Measurements from ENCODE around the gene FOXO3. TPM values are rescaled to one million over a fixed set of nuclear protein-coding genes. Genes with fewer than 3 reads are reported as not detected.

The FOXO3 gene
- total and polyA plus RNA-seq, 2 of the 8 experiments (the other 6 are each of a cell fraction or from before 2014, with no cell fraction given) = 13.1 to 19.3 TPM

DNA sequence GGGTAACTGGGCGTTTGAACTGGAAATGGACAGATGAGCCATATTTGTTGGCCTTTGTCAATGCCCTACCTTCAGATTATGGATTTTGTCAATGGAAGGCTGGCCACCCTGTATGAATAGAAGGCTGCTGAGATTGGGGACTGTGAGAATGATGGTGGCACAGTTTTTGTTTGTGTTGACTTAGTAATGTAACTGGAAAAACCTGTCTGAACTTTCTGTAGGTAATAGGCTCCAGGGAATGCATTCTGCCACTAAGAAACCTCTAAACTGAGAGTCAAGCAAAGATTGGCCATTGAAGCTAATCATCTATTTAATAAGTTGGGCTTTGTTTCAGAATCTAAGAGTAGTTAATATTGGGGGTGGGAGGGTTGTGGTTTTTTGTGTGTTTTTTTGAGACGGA, 97.5 kb downstream of the FOXO3 start (continued):
- TF ChIP-seq, protein P1, sequence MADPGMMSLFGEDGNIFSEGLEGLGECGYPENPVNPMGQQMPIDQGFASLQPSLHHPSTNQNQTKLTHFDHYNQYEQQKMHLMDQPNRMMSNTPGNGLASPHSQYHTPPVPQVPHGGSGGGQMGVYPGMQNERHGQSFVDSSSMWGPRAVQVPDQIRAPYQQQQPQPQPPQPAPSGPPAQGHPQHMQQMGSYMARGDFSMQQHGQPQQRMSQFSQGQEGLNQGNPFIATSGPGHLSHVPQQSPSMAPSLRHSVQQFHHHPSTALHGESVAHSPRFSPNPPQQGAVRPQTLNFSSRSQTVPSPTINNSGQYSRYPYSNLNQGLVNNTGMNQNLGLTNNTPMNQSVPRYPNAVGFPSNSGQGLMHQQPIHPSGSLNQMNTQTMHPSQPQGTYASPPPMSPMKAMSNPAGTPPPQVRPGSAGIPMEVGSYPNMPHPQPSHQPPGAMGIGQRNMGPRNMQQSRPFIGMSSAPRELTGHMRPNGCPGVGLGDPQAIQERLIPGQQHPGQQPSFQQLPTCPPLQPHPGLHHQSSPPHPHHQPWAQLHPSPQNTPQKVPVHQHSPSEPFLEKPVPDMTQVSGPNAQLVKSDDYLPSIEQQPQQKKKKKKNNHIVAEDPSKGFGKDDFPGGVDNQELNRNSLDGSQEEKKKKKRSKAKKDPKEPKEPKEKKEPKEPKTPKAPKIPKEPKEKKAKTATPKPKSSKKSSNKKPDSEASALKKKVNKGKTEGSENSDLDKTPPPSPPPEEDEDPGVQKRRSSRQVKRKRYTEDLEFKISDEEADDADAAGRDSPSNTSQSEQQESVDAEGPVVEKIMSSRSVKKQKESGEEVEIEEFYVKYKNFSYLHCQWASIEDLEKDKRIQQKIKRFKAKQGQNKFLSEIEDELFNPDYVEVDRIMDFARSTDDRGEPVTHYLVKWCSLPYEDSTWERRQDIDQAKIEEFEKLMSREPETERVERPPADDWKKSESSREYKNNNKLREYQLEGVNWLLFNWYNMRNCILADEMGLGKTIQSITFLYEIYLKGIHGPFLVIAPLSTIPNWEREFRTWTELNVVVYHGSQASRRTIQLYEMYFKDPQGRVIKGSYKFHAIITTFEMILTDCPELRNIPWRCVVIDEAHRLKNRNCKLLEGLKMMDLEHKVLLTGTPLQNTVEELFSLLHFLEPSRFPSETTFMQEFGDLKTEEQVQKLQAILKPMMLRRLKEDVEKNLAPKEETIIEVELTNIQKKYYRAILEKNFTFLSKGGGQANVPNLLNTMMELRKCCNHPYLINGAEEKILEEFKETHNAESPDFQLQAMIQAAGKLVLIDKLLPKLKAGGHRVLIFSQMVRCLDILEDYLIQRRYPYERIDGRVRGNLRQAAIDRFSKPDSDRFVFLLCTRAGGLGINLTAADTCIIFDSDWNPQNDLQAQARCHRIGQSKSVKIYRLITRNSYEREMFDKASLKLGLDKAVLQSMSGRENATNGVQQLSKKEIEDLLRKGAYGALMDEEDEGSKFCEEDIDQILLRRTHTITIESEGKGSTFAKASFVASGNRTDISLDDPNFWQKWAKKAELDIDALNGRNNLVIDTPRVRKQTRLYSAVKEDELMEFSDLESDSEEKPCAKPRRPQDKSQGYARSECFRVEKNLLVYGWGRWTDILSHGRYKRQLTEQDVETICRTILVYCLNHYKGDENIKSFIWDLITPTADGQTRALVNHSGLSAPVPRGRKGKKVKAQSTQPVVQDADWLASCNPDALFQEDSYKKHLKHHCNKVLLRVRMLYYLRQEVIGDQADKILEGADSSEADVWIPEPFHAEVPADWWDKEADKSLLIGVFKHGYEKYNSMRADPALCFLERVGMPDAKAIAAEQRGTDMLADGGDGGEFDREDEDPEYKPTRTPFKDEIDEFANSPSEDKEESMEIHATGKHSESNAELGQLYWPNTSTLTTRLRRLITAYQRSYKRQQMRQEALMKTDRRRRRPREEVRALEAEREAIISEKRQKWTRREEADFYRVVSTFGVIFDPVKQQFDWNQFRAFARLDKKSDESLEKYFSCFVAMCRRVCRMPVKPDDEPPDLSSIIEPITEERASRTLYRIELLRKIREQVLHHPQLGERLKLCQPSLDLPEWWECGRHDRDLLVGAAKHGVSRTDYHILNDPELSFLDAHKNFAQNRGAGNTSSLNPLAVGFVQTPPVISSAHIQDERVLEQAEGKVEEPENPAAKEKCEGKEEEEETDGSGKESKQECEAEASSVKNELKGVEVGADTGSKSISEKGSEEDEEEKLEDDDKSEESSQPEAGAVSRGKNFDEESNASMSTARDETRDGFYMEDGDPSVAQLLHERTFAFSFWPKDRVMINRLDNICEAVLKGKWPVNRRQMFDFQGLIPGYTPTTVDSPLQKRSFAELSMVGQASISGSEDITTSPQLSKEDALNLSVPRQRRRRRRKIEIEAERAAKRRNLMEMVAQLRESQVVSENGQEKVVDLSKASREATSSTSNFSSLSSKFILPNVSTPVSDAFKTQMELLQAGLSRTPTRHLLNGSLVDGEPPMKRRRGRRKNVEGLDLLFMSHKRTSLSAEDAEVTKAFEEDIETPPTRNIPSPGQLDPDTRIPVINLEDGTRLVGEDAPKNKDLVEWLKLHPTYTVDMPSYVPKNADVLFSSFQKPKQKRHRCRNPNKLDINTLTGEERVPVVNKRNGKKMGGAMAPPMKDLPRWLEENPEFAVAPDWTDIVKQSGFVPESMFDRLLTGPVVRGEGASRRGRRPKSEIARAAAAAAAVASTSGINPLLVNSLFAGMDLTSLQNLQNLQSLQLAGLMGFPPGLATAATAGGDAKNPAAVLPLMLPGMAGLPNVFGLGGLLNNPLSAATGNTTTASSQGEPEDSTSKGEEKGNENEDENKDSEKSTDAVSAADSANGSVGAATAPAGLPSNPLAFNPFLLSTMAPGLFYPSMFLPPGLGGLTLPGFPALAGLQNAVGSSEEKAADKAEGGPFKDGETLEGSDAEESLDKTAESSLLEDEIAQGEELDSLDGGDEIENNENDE (IDR thresholded peaks at IDR 0.05; ENCODE audit: insufficient replicate concordance, low read length) = no peak
- TF ChIP-seq JUN (IDR thresholded peaks at IDR 0.05; ENCODE audit: low read depth, low read length) = no peak
- TF ChIP-seq RXRA (IDR thresholded peaks at IDR 0.05; ENCODE audit: insufficient read depth, low read depth, low read length) = no peak
- no peak for TF ChIP-seq RFX5 (IDR thresholded peaks at IDR 0.05; ENCODE audit: borderline replicate concordance, low read depth, low read length)
- no peak for TF ChIP-seq KDM4A (IDR thresholded peaks at IDR 0.05; ENCODE audit: low read depth, low read length, severe bottlenecking)
- no peak for TF ChIP-seq CBX8 (IDR thresholded peaks at IDR 0.05; ENCODE audit: borderline replicate concordance, low read depth, low read length)
- no peak for TF ChIP-seq CTBP2 (IDR thresholded peaks at IDR 0.05; ENCODE audit: borderline replicate concordance, insufficient read depth, insufficient read length, low read length)
- TF ChIP-seq SP2 (IDR thresholded peaks at IDR 0.05; ENCODE audit: low read length) = no peak
- no peak for TF ChIP-seq TEAD4 (IDR thresholded peaks at IDR 0.05; ENCODE audit: low read depth, low read length)
- TF ChIP-seq, protein P2, sequence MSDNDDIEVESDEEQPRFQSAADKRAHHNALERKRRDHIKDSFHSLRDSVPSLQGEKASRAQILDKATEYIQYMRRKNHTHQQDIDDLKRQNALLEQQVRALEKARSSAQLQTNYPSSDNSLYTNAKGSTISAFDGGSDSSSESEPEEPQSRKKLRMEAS (IDR thresholded peaks at IDR 0.05) = no peak
- TF ChIP-seq PHF8 (conservative IDR thresholded peaks at IDR 0.05; ENCODE audit: low read depth, low read length) = no peak
- TF ChIP-seq SRF (IDR thresholded peaks at IDR 0.05; ENCODE audit: low read depth, low read length) = no peak
